Activated naive CD4-positive, alpha-beta T cell treated with anti-CD3 and anti-CD28 coated beads, Interleukin-2, amount 50 U/mL, for 72 hours (primary cell): ENCODE results near the gene RALY. TPM values are rescaled to one million over a fixed set of nuclear protein-coding genes. Genes with fewer than 3 reads are reported as not detected.

Source experiments
- ATAC-seq, 2 donors: fragments of 150-1000 bp; cut with Tn5 transposase; 2 replicates each; pipeline ENCODE4 v1.10.0; 2021; ENCODE audit warnings: mild to moderate bottlenecking in 2 of 2, moderate library complexity in 2 of 2
- DNase-seq, 2 donors: peaks; one replicate each; pipeline ENCODE4 v3.0.0; 2021 to 2022; ENCODE audit warnings: low spot score in 2 of 2
- H3K27ac Mint-ChIP-seq, 2 donors: one replicate each; pipeline ENCODE4 v1.8.0; 2022; ENCODE audit warnings: mild to moderate bottlenecking in 2 of 2, mixed read lengths in 2 of 2
- H3K36me3 Mint-ChIP-seq, 2 donors: one replicate each; pipeline ENCODE4 v1.8.0; 2022; ENCODE audit warnings: mixed read lengths in 2 of 2
- H3K9me3 Mint-ChIP-seq, 2 donors: one replicate each; pipeline ENCODE4 v1.8.0; 2022; ENCODE audit warnings: mixed read lengths in 2 of 2
- total RNA-seq, 2 donors: library from RNA; stranded (reverse); gene quantifications; one replicate each; pipeline ENCODE4 v1.2.3, GENCODE V29; 2022

RALY gene
- total RNA-seq: 100 to 1,000 TPM; 125 to 148 TPM

DNA sequence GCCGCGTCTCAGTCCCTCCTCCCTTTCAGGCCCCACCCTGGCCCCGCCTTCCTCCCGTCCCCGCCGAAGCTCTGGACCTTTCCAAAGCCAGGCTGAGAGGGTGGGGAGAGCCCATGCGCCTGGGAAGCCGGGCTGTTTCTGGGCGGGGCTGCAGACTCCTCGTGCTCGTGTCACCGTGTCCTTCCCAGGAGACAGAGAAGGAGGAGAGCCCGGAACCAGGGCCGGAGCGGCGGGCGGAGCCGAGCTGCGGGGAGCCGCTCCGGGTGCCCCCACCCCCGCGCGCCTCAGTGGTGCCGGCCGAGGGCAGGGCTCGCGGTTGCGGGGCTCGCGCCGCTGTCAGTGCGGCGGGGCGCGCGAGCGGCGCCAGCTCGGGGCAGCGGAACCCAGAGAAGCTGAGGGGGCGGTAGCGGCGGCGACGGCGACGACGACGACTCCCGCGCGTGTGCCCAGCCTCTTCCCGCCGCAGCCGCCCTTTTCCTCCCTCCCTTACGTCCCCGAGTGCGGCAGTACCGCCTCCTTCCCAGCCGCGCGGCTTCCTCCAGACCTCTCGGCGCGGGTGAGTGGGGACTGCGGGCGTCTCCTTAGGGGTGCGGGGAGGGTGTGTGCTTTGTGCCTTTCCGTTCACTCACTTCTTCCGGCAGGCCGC lies at the start of gene RALY:
Gene RALY (plus strand): TSS at position 336 of the 646 bp plus-strand sequence. CDS start 78,164 bp downstream, outside the sequence.
- H3K9me3 Mint-ChIP-seq: no peaks in the 10 kb centered on the region
- H3K36me3 Mint-ChIP-seq: peaks cover 31 to 32% of the 10 kb centered on the region in 2 donors
- peak; percentile 72 to 80 for ATAC-seq

DNA sequence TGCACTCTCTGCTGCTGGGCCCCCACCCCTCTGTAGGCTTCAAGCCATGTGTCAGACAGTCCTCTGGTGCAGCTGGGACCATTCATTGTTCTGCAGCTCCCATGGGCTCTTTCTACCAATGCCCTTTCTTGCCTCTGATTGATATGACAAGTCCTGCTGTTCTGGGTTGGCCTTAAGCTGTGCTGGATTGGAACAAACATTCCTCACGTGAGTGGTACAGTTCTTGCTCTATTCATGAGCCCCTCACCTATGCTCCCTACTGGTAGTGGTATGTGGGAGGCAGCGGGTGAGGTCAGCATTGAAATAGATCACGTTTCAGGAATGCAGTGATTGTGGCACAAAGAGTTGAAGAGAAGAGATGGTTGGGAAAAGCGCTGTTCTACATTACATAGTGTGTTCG lies 48.8 kb upstream of the RALY start:
- ATAC-seq: no peak
- H3K36me3 Mint-ChIP-seq: peaks cover 19 to 23% of the 10 kb centered on the region in 2 donors
- H3K9me3 Mint-ChIP-seq: peaks cover 7 to 20% of the 10 kb centered on the region in 2 donors
- no peak overlapping the region for H3K27ac Mint-ChIP-seq
- DNase-seq: no peak

More for the DNA sequence above, at the start of gene RALY:
- peak within 1 kb of the TSS; percentile 97 for H3K27ac Mint-ChIP-seq
- peak; percentile 94 to 97 for DNase-seq

DNA sequence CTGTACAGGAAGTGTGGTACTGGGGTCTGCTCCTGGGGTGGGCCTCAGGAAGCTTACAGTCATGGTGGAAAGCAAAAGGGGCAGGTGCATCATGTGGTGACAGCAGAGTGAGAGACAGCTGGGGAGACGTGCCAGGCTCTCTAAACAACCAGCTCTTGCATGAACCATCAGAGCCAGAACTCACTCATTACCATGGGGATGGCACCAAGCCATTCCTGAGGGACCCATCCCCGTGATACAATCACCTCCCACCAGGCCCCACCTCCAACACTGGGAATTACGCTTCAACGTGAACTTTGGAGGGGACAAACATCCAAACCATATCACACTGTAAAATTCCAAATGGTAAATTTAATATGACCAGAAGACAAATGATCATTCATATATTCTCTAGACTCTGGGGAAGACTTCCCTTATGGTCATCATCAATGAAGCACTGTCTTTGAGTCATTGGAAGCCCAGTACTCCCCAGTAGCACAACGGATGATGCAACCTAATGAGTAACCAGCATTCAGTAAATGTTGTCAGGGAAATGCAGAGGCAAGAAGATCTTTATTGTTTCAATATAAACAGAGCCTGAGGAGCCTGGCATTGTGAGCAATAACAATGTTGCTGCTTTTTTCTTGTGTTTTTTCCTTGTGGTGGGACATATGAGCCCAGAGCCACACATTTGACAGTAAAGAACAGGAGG lies 48.2 kb upstream of the RALY start:
- Mint-ChIP-seq H3K9me3 (peaks cover 7 to 22% of the 10 kb centered on the region in 2 donors), H3K27ac (no peak overlapping the region), H3K36me3 (peaks cover 21 to 23% of the 10 kb centered on the region in 2 donors)
- ATAC-seq (no peak), DNase-seq (no peak)

DNA sequence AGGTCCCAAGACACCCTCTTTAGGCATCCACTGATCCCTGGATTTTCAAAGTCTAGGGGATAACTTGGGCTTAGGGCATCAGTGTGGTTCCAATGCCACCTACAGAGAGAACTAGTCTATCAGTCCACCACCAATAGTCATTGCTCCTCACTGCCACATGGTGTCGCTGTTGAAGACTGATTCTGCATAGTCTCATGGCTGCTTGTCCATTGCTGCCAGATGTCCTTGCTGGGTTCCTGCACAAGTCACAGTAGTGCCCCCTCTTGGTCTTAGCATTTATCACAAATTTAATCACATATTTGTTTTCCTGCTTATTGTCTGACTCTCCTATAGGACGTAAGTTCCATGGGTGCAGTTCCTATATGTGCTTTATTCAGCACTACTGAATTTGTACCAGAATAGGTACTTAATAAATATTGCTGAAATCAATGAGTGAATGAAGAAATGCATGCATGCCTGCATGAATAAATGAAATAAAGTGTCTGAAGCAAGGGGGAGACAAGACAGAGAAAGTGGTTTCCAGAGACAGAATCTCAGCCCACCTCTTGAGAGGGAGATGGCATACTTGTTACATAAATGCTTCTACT lies 45.9 kb upstream of the RALY start:
- ATAC-seq: peak; percentile 71 to 84
- peaks cover 7 to 28% of the 10 kb centered on the region in 2 donors for H3K9me3 Mint-ChIP-seq
- peaks cover 23 to 31% of the 10 kb centered on the region in 2 donors for H3K36me3 Mint-ChIP-seq
- H3K27ac Mint-ChIP-seq: no peak overlapping the region
- peak in 1 of 2 donors; percentile 73 for DNase-seq

DNA sequence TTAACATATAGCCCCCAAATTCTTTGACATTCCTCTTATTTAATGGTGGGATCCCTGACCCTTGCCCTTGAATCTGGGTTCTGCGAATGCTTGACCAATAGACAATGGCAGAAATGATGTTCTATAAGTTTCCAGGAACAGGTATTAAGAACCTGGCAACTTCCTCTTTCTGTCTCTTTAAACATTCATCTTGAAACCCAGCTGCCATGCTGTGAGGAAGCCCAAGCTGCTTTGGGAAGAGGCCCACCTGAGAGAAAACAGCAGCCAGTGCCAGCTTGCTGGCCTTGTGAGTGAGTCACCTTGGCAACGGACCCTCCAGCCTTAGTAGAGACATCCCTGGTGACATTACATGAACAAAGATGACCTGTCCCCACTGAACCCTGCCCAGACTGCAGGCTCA lies 45.2 kb upstream of the RALY start:
- ATAC-seq: no peak

DNA sequence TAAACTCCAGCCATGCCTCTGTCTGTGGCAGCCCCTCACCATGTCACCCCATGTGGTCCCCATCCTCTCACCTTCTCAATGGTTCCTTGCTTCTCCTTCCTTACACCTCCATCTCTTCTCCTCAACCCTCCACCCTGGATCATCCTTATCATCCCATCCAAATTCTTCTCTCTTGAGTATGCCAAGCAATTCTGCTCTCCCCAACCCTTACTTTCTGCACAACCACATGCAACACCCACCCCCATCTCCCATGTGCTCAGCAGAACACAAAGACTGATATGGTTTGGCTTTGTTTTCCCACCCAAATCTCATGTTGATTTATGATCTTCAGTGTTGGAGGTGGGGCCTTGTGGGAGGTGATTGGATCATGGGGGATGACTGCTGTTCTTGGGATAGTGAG lies 42.5 kb upstream of the RALY start:
- peaks cover 23 to 31% of the 10 kb centered on the region in 2 donors for H3K36me3 Mint-ChIP-seq
- H3K9me3 Mint-ChIP-seq: peaks cover 7 to 28% of the 10 kb centered on the region in 2 donors
- no peak for DNase-seq
- no peak overlapping the region for H3K27ac Mint-ChIP-seq
- no peak for ATAC-seq

More for the DNA sequence above, 45.2 kb upstream of the RALY start:
- Mint-ChIP-seq H3K36me3 (peaks cover 23 to 31% of the 10 kb centered on the region in 2 donors), H3K9me3 (peaks cover 7 to 28% of the 10 kb centered on the region in 2 donors), H3K27ac (no peak overlapping the region)
- DNase-seq: no peak

DNA sequence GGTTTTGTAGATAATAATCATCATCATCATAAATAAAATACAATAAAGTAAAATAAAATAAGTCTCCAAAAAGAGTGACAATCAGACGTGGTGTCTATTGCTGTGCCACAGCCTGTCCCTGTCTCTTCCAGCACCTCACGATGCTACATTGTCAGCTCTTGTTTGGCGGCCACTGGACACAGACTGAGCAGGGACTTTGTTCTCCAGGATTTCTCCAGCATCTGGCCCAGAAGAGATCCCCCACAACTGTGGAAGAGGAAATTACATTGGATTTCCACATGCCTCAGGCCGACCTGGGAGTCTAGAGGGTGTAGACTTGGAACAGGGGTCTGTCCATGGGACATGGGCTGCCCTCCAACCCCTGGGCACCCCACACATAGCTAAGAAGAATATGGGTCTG lies 39.2 kb upstream of the RALY start:
- H3K36me3 Mint-ChIP-seq: peaks cover 2 to 16% of the 10 kb centered on the region in 2 donors
- H3K9me3 Mint-ChIP-seq: peaks cover 0 to 10% of the 10 kb centered on the region in 2 donors
- no peak for DNase-seq
- H3K27ac Mint-ChIP-seq: no peak overlapping the region
- ATAC-seq: no peak

DNA sequence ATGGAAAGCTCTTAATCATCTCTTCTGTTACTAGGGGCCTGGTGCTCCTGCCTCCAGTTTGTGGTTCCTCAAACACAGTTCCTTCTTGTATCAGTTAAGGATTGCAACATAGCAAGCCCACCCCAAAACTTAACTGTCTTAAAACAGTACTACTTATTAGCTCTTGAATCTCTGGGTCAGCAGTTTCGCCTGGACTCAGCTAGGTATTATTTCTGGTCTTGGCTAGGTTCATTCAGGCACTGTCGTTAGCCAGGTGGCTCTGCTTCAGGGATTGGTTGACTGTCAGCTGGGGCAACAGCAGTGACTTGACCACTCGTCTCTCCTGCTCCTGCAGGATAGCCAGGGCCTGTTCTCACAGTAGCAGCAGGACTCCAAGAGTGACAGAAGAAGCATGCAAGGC lies 30.0 kb upstream of the RALY start:
- peaks cover 0 to 3% of the 10 kb centered on the region in 2 donors for H3K9me3 Mint-ChIP-seq
- DNase-seq (no peak), ATAC-seq (no peak)
- H3K27ac Mint-ChIP-seq: peak overlapping the region in 1 of 2 donors; percentile 46
- H3K36me3 Mint-ChIP-seq: no peaks in the 10 kb centered on the region

DNA sequence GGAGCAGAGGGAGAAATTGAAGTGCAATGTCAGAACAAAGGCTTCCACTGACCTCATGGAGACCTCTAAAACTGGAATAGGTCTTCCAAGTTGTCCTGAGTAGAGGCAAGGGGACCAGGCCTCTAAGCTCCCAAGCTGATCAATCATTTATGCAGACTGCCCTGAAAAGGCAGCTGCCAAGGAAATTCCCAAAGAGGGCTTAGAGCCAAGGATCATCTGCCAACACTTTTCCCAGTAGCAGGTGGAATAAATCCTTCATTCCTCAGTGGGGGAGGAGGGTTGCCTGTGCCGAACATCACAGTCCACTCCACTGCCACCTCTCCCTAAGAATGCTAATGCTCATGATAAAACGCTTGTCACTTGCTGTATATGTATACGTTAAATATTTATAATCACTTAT lies 29.3 kb upstream of the RALY start:
- ATAC-seq (no peak), DNase-seq (no peak)
- Mint-ChIP-seq H3K9me3 (peaks cover 0 to 3% of the 10 kb centered on the region in 2 donors), H3K36me3 (no peaks in the 10 kb centered on the region), H3K27ac (no peak overlapping the region)

DNA sequence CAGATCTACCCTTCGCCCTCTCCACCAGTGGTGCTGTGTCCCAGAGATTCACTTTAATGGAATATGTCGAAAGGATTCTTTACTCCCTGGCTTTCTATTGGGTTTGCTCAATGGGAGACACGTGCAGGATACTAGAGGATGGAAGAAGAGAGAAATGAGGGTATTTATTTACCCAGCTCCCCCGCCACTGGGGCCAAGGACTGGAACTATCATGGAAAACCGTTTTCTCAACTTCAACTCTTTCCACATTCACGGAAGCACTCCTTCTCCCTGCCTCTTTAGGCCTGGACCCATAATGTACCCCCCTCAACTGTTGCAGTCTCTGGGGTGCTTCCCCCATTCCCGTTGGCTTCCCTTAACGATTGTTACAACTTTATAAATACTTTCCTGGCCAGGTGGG lies 26.6 kb upstream of the RALY start:
- Mint-ChIP-seq H3K27ac (no peak overlapping the region), H3K9me3 (peaks cover 0 to 3% of the 10 kb centered on the region in 2 donors), H3K36me3 (no peaks in the 10 kb centered on the region)
- DNase-seq (no peak), ATAC-seq (no peak)

DNA sequence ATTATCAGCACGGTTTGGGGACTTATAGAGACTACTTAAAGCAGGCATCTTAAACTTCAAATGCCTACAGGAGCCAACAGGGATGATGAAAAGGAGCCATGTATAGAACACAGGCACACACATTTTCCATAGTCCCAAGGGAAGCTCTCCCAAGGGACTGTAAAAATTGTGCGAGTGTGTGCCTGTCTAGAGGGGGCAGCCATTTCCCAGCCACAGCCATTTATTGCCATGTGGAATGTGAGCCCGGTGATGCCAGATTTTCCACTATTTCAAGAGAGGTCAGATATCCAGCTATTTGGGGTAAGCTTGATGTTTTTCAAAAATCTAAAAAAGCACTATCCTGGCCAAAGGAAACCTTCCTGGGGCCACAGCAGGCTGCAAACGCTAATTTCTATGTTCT lies 24.1 kb upstream of the RALY start:
- Mint-ChIP-seq H3K27ac (peak overlapping the region in 1 of 2 donors; percentile 22), H3K36me3 (no peaks in the 10 kb centered on the region), H3K9me3 (peaks cover 0 to 3% of the 10 kb centered on the region in 2 donors)
- DNase-seq: no peak
- no peak for ATAC-seq

DNA sequence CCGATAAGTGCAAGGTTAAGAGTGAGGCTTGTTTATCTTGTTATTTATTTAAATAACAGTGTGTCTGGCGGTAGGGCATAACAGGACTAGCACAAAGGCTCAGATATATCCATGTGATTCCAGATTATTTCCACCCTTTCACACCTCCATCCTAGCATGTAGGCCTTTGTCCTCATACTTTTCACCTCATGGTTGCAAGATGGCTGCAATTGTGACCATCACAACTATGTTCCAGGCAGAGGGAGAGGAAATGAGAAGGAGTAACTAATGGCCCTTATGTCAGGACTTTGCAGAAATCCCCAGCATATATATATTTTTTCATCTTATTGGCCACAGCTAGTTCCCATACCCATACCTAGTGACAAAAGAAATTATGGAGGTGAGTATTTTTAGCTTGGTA lies 23.5 kb upstream of the RALY start:
- no peaks in the 10 kb centered on the region for H3K36me3 Mint-ChIP-seq
- H3K9me3 Mint-ChIP-seq: peaks cover 0 to 3% of the 10 kb centered on the region in 2 donors
- DNase-seq (no peak), ATAC-seq (no peak)
- no peak overlapping the region for H3K27ac Mint-ChIP-seq

DNA sequence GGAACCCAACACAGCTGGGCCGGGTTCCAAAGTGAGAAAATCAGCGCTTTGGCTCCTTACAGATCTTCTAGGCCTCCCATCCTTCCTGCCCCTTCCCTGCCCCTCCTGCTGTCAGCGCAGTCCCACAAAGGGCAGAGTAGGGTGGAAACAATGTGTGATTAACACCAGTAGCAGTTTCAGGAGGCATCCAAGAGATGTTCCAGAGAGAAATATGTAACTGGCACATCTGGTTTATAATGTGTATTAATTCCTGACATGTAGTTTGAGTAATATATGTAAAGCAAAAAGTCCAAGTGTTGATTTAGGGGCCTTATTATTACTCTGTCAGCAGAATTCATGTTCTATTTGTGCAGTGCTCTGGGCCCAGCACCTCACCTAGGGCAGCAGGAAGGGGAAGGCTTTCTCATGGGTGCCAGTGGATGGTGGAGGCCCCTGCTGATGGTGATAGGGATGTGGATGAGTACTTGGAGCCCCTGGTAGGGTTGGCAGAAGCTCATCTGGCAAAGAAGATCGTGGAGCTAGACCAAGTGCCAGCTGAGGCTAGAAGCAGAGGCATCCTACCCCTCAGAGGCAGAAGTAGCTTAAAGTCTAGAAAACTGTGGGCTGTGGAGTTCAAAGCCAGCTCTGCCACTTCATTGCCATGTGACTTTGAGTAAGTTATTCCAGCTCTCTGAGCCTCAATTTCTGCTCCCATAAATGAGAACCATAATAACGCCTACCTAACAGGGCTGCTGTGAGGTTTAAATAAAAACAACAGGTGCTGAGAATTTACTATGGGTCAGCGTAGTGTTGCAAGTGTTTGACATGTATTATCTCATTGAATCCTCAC lies 22.4 kb upstream of the RALY start:
- H3K9me3 Mint-ChIP-seq: no peaks in the 10 kb centered on the region
- ATAC-seq (no peak), DNase-seq (no peak)
- no peaks in the 10 kb centered on the region for H3K36me3 Mint-ChIP-seq
- no peak overlapping the region for H3K27ac Mint-ChIP-seq

DNA sequence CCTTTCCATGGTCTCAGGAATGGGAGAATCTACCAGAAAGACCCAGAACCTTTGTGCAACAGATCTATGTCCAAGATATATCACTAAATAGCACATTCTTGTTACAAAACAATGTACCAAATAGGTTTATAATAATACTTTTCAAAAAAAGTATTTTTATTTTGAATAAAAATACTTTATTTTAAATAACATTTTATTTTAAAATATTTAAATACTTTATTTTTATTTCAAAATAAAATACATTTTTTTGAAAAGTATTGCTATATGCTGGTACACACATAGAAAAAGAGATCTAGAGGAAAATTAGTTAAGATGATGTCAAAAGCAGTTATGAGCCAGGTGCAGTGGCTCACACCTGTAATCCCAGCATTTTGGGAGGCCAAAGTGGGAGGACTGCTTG lies 16.8 kb upstream of the RALY start:
- Mint-ChIP-seq H3K9me3 (no peaks in the 10 kb centered on the region), H3K36me3 (no peaks in the 10 kb centered on the region), H3K27ac (no peak overlapping the region)
- no peak for DNase-seq
- no peak for ATAC-seq

DNA sequence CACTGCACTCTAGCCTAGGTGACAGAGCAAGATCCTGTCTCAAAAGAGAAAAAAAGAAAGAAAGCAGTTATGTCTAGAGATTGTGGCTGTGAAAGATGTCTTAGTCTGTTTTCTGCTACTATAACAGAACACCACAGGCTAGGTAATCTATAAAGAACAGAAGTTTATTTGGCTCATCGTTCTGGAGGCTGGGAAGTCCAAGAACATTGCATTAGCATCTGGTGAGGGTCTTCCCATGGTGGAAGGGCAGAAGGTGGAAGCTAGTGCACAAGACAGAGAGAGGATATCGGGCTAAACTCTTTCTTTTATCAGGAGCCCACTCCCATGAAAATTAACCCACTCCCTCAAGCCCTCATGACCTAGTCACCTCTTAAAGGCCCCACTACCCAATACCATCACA lies 16.2 kb upstream of the RALY start:
- Mint-ChIP-seq H3K36me3 (no peaks in the 10 kb centered on the region), H3K9me3 (no peaks in the 10 kb centered on the region), H3K27ac (no peak overlapping the region)
- ATAC-seq: no peak
- no peak for DNase-seq

DNA sequence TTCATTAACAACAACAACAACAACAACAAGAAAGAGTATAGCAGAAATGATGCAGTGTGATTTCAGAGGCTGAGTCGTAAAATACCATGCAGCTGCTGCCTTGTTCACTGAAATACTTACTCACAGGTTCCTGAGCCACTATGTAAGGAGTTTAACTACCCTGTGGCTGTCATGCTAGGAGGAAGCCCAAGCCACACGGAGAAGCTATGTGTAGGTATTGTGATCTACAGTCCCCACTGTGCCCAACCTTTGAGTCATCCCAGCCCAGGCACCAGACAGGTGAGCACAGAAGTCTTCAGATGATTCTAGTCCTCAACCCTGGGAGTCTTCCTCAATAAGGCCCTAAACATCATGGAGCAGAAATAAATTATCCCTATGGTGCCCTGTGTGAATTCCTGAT lies 14.6 kb upstream of the RALY start:
- H3K27ac Mint-ChIP-seq: no peak overlapping the region
- DNase-seq (no peak), ATAC-seq (no peak)
- no peaks in the 10 kb centered on the region for H3K36me3 Mint-ChIP-seq
- no peaks in the 10 kb centered on the region for H3K9me3 Mint-ChIP-seq

DNA sequence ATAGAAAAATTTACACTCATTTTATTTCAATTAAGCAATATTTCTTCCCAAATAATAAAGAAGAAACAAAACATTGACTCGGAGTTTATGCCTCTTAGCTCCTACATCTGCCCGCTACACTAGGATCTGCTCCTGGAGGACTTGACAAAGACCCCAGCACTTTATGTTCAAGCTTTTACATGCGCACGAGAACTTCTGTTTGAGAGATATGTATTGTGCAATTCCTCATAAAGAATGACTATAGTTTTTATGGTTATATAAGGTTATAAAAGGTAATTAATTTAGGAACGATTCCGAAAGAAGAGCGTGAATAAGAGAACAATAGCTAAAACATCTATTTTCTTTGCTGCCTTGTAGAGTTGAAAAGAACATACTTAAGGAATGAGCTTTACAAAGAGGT lies 12.4 kb upstream of the RALY start:
- Mint-ChIP-seq H3K9me3 (no peaks in the 10 kb centered on the region), H3K27ac (no peak overlapping the region), H3K36me3 (no peaks in the 10 kb centered on the region)
- DNase-seq (no peak), ATAC-seq (no peak)
